SK-N-SH (cell line): ENCODE measurements around the gene CBFA2T3.

Experiments used
- CTCF ChIP-seq: fragments of 200-600 bp; sonication (generic); IDR thresholded peaks from 2 replicates; pipeline ENCODE4 v1.6.1; 2017; ENCODE audit warnings: antibody characterized with exemption, mild to moderate bottlenecking, moderate library complexity
- EP300 ChIP-seq, 2 experiments: IDR thresholded peaks; 2 replicates each; pipeline versions ENCODE4 v1.4.0 to v1.6.1; 2012; ENCODE audit warnings: borderline replicate concordance in 1 of 2, low read depth in 1 of 2, low read length in 1 of 2
- EZH2phosphoT487 ChIP-seq: fragments of 200-600 bp; sonication (generic); IDR thresholded peaks from 2 replicates; pipeline ENCODE4 v1.6.1; 2017; ENCODE audit warnings: low read depth, mixed run types, mild to moderate bottlenecking, antibody characterized with exemption, moderate library complexity, borderline replicate concordance
- JUND ChIP-seq: IDR thresholded peaks from 2 replicates; pipeline ENCODE4 v1.4.0; 2012
- NRF1 ChIP-seq: IDR thresholded peaks from 2 replicates; pipeline ENCODE4 v1.6.1; 2012; ENCODE audit warnings: low read depth, mild to moderate bottlenecking, low read length
- POLR2AphosphoS5 ChIP-seq: IDR thresholded peaks from 2 replicates; pipeline ENCODE4 v1.6.1; 2012; ENCODE audit warnings: low read depth, low read length
- RAD21 ChIP-seq: IDR thresholded peaks from 2 replicates; pipeline ENCODE4 v1.6.1; 2012; ENCODE audit warnings: mild to moderate bottlenecking, low read length
- TAF1 ChIP-seq: IDR thresholded peaks from 2 replicates; pipeline ENCODE4 v1.6.1; 2012; ENCODE audit warnings: low read depth, mild to moderate bottlenecking, low read length, moderate library complexity, borderline replicate concordance
- TEAD4 ChIP-seq: IDR thresholded peaks from 2 replicates; pipeline ENCODE4 v1.4.0; 2012; ENCODE audit warnings: mild to moderate bottlenecking, borderline replicate concordance; ENCODE audit not compliant: insufficient read depth

GRCh38 chr16:88851616-88852015 is 125.4 kb downstream of the CBFA2T3 start:
- TF ChIP-seq TAF1: no peak
- no peak for TF ChIP-seq EZH2phosphoT487
- TF ChIP-seq NRF1: no peak
- TF ChIP-seq CTCF: no peak
- no peak for TF ChIP-seq JUND
- no peak for TF ChIP-seq POLR2AphosphoS5
- no peak for TF ChIP-seq EP300 (IDR thresholded peaks at IDR 0.05; ENCODE audit: borderline replicate concordance in 1 of 2, low read depth in 1 of 2, low read length in 1 of 2)
- no peak for TF ChIP-seq RAD21
- no peak for TF ChIP-seq TEAD4
